HEK293 (cell line): Measurements from ENCODE around the gene RCAN2.

Experiments
- CTCF ChIP-seq: fragments of 450-650 bp; formaldehyde crosslinking; IDR thresholded peaks from 2 replicates; pipeline ENCODE4 v1.5.1; 2016; ENCODE audit warnings: missing biosample characterization, missing genetic modification characterization
- REST ChIP-seq: fragments of 450-650 bp; formaldehyde crosslinking; IDR thresholded peaks from 2 replicates; pipeline ENCODE4 v1.5.1; 2016; ENCODE audit warnings: missing biosample characterization, missing genetic modification characterization
- ZNF211 ChIP-seq: fragments of 450-650 bp; formaldehyde crosslinking; IDR thresholded peaks from 2 replicates; pipeline ENCODE4 v1.5.1; 2016; ENCODE audit warnings: low read depth, missing biosample characterization, missing genetic modification characterization
- ZNF24 ChIP-seq: fragments of 450-650 bp; formaldehyde crosslinking; IDR thresholded peaks from 2 replicates; pipeline ENCODE4 v1.5.1; 2016; ENCODE audit warnings: missing biosample characterization, missing genetic modification characterization
- ZNF518A ChIP-seq: fragments of 450-650 bp; formaldehyde crosslinking; conservative IDR thresholded peaks from 2 replicates; pipeline ENCODE4 v1.5.1; 2016; ENCODE audit warnings: low read depth, missing biosample characterization, missing genetic modification characterization
- ZNF76 ChIP-seq: fragments of 450-650 bp; formaldehyde crosslinking; IDR thresholded peaks from 2 replicates; pipeline ENCODE4; 2016; ENCODE audit warnings: low read depth, missing biosample characterization, missing genetic modification characterization, borderline replicate concordance
- ZNF768 ChIP-seq: fragments of 450-650 bp; formaldehyde crosslinking; IDR thresholded peaks from 2 replicates; pipeline ENCODE4 v1.5.1; 2018; ENCODE audit warnings: missing biosample characterization, mild to moderate bottlenecking, missing genetic modification characterization
- TF ChIP-seq, protein P1 (sequence below): IDR thresholded peaks from 2 replicates; pipeline ENCODE4 v1.6.1; 2011; ENCODE audit warnings: mild to moderate bottlenecking, low read depth, low read length, borderline replicate concordance
- TF ChIP-seq, protein P2 (sequence below): fragments of 450-650 bp; formaldehyde crosslinking; conservative IDR thresholded peaks from 2 replicates; pipeline ENCODE4 v1.5.1; 2016; ENCODE audit warnings: low read depth, missing biosample characterization, missing genetic modification characterization
- TF ChIP-seq, protein P3 (sequence below): fragments of 450-650 bp; formaldehyde crosslinking; optimal IDR thresholded peaks from 2 replicates; pipeline ENCODE3; 2016; ENCODE audit warnings: missing biosample characterization, mild to moderate bottlenecking, missing genetic modification characterization

DNA sequence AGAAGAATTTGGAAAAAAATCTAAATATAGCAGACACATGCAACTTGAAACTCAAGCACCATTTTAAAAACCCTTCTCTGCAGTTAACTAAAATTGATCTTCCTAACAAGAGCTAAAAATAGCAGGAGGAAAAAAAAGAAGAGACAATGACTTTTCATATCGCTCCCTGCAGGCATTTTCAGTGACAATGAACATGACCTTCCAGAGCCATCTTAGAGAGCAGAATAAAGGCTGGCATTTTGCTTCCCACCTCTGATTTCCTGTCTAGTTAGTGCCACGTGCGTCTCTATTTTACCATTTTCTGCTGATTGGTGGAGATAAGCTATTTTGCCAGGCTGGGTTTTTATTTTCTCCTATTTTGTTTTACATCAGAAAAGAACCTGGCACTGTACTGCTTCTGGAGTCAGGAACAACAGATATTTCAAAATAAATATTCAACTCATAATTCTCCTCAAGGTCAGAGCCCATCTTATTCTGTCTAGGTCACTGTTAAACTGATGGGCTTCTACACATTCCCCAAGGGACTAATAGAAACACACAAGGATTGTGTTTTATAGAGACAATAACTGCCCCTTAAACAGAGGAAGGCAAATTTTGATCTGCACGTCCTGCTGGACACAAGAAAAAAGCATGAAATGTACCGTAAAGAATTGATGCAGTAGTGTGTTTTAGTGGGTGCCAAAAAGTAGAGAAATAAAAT, 250.2 kb downstream of the RCAN2 start:
- TF ChIP-seq, protein P1, sequence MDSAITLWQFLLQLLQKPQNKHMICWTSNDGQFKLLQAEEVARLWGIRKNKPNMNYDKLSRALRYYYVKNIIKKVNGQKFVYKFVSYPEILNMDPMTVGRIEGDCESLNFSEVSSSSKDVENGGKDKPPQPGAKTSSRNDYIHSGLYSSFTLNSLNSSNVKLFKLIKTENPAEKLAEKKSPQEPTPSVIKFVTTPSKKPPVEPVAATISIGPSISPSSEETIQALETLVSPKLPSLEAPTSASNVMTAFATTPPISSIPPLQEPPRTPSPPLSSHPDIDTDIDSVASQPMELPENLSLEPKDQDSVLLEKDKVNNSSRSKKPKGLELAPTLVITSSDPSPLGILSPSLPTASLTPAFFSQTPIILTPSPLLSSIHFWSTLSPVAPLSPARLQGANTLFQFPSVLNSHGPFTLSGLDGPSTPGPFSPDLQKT, result no peak
- TF ChIP-seq, protein P2, sequence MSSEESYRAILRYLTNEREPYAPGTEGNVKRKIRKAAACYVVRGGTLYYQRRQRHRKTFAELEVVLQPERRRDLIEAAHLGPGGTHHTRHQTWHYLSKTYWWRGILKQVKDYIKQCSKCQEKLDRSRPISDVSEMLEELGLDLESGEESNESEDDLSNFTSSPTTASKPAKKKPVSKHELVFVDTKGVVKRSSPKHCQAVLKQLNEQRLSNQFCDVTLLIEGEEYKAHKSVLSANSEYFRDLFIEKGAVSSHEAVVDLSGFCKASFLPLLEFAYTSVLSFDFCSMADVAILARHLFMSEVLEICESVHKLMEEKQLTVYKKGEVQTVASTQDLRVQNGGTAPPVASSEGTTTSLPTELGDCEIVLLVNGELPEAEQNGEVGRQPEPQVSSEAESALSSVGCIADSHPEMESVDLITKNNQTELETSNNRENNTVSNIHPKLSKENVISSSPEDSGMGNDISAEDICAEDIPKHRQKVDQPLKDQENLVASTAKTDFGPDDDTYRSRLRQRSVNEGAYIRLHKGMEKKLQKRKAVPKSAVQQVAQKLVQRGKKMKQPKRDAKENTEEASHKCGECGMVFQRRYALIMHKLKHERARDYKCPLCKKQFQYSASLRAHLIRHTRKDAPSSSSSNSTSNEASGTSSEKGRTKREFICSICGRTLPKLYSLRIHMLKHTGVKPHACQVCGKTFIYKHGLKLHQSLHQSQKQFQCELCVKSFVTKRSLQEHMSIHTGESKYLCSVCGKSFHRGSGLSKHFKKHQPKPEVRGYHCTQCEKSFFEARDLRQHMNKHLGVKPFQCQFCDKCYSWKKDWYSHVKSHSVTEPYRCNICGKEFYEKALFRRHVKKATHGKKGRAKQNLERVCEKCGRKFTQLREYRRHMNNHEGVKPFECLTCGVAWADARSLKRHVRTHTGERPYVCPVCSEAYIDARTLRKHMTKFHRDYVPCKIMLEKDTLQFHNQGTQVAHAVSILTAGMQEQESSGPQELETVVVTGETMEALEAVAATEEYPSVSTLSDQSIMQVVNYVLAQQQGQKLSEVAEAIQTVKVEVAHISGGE (tag by site-specific recombination), result no peak
- TF ChIP-seq ZNF211 (tag by site-specific recombination), result no peak
- no peak for TF ChIP-seq CTCF (tag by site-specific recombination)
- no peak for TF ChIP-seq ZNF76
- no peak for TF ChIP-seq ZNF24 (tag by site-specific recombination)
- TF ChIP-seq ZNF768 (tag by site-specific recombination), result no peak
- TF ChIP-seq ZNF518A (tag by site-specific recombination), result no peak
- TF ChIP-seq REST (tag by site-specific recombination), result no peak
- TF ChIP-seq, protein P3, sequence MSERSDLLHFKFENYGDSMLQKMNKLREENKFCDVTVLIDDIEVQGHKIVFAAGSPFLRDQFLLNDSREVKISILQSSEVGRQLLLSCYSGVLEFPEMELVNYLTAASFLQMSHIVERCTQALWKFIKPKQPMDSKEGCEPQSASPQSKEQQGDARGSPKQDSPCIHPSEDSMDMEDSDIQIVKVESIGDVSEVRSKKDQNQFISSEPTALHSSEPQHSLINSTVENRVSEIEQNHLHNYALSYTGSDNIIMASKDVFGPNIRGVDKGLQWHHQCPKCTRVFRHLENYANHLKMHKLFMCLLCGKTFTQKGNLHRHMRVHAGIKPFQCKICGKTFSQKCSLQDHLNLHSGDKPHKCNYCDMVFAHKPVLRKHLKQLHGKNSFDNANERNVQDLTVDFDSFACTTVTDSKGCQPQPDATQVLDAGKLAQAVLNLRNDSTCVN (tag by site-specific recombination), result no peak
